ENCODE data around the gene PCDH19. TPM values are rescaled to one million over a fixed set of nuclear protein-coding genes. Genes with fewer than 3 reads are reported as not detected.

PCDH19 gene
- total and polyA plus RNA-seq, 2 donors: 0.46 to 0.76 TPM

DNA sequence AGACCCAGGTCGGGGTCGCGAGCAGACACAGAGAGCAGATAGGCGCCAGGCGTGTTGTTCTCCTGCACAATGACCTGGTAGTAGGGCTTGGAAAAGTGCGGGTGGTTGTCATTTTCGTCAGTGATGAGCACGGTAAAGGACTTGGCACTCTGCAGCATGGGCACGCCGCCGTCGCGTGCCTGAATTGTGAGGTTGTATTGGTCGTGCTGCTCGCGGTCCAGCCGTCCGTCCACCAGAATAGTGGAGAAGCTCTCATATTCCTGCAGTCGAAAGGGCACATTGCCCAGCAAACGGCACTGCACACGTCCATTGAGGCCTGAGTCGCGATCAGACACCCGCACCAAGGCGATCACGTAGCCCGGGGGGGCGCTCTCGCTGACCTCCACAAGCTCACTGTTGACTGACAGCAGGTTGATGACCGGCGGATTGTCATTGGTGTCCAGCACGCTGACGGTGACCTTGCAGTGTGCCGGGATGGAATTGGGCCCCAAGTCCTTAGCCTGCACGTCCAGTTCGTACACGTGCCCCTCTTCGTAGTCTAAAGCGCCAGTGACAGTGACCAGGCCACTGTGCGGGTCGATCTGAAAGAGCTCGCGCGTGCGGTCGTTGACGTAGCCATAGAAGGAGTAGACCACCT is 2.8 kb downstream of the PCDH19 start:
- 22% methylated on average over 47 of the region's 47 CpGs for WGBS
- Histone ChIP-seq H3K27ac (ENCODE audit: low read depth in 1 of 2, low read length in 1 of 2) (no peak overlapping the region), H3K27me3 (ENCODE audit: control insufficient read depth in 2 of 2, insufficient read depth in 1 of 2, low read length in 1 of 2) (peaks cover 29 to 62% of the 10 kb centered on the region in 2 donors), H3K4me1 (ENCODE audit: control insufficient read depth in 2 of 2, insufficient read depth in 2 of 2, low read length in 2 of 2) (no peaks in the 10 kb centered on the region), H3K4me3 (ENCODE audit: low read length in 2 of 2) (no peak overlapping the region), H3K36me3 (ENCODE audit: control insufficient read depth in 2 of 2, insufficient read depth in 2 of 2, low read length in 1 of 2) (no peaks in the 10 kb centered on the region), H3K9me3 (ENCODE audit: control insufficient read depth in 2 of 2, insufficient read depth in 1 of 2, low read length in 1 of 2) (peaks cover 0 to 20% of the 10 kb centered on the region in 2 donors)
- no peak for DNase-seq (ENCODE audit: low read depth in 6 of 9, low spot score in 9 of 9)

- no peaks in the 10 kb centered on the region for H3K36me3 ChIP-seq (ENCODE audit: control insufficient read depth in 2 of 2, insufficient read depth in 2 of 2, low read length in 1 of 2)
- peaks cover 24 to 45% of the 10 kb centered on the region in 2 donors for H3K27me3 ChIP-seq (ENCODE audit: control insufficient read depth in 2 of 2, insufficient read depth in 1 of 2, low read length in 1 of 2)
- DNase-seq (ENCODE audit: low read depth in 6 of 9, low spot score in 9 of 9): no peak
- peaks cover 0 to 20% of the 10 kb centered on the region in 2 donors for H3K9me3 ChIP-seq (ENCODE audit: control insufficient read depth in 2 of 2, insufficient read depth in 1 of 2, low read length in 1 of 2)
- H3K4me3 ChIP-seq (ENCODE audit: low read length in 2 of 2): no peak overlapping the region
- H3K4me1 ChIP-seq (ENCODE audit: control insufficient read depth in 2 of 2, insufficient read depth in 2 of 2, low read length in 2 of 2): no peaks in the 10 kb centered on the region
- H3K27ac ChIP-seq (ENCODE audit: low read depth in 1 of 2, low read length in 1 of 2): no peak overlapping the region
These were observed 4.6 kb downstream of the PCDH19 start for GRCh38 chrX:100405424-100405823.

- Histone ChIP-seq H3K4me3 (ENCODE audit: low read length in 2 of 2) (no peak overlapping the region), H3K27me3 (ENCODE audit: control insufficient read depth in 2 of 2, insufficient read depth in 1 of 2, low read length in 1 of 2) (peaks cover 24 to 39% of the 10 kb centered on the region in 2 donors), H3K27ac (ENCODE audit: low read depth in 1 of 2, low read length in 1 of 2) (no peak overlapping the region), H3K9me3 (ENCODE audit: control insufficient read depth in 2 of 2, insufficient read depth in 1 of 2, low read length in 1 of 2) (peaks cover 0 to 20% of the 10 kb centered on the region in 2 donors), H3K4me1 (ENCODE audit: control insufficient read depth in 2 of 2, insufficient read depth in 2 of 2, low read length in 2 of 2) (no peaks in the 10 kb centered on the region), H3K36me3 (ENCODE audit: control insufficient read depth in 2 of 2, insufficient read depth in 2 of 2, low read length in 1 of 2) (no peaks in the 10 kb centered on the region)
- WGBS: 45% methylated on average over 3 of the region's 3 CpGs
- DNase-seq (ENCODE audit: low read depth in 6 of 9, low spot score in 9 of 9): no peak
These were observed 5.2 kb downstream of the PCDH19 start for GRCh38 chrX:100404851-100405250.

DNA sequence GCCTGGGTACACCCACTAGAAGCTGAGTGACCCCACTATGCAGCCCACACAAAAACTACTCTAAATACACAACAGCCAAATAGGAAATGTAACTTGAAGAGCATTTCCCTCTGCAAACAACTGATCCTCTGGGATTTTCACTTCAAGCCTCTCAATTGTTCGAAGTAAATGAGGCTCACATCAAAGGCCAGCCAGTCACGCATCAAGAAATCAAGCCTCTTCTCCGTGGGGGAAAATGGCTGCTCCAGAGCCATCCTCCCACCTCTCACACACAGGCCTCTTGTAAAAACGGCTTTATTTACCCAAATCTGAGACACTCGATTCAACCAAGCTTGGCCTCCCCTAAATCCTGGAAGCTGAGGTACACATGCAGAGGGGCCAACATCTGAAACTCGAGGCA is 14.3 kb downstream of the PCDH19 start:
- DNase-seq (ENCODE audit: low read depth in 6 of 9, low spot score in 9 of 9): no peak
- Histone ChIP-seq H3K36me3 (ENCODE audit: control insufficient read depth in 2 of 2, insufficient read depth in 2 of 2, low read length in 1 of 2) (no peaks in the 10 kb centered on the region), H3K4me1 (ENCODE audit: control insufficient read depth in 2 of 2, insufficient read depth in 2 of 2, low read length in 2 of 2) (no peaks in the 10 kb centered on the region), H3K4me3 (ENCODE audit: low read length in 2 of 2) (no peak overlapping the region), H3K27me3 (ENCODE audit: control insufficient read depth in 2 of 2, insufficient read depth in 1 of 2, low read length in 1 of 2) (no peaks in the 10 kb centered on the region), H3K9me3 (ENCODE audit: control insufficient read depth in 2 of 2, insufficient read depth in 1 of 2, low read length in 1 of 2) (no peaks in the 10 kb centered on the region), H3K27ac (ENCODE audit: low read depth in 1 of 2, low read length in 1 of 2) (no peak overlapping the region)
- 47% methylated on average over 6 of the region's 6 CpGs for WGBS

GRCh38 chrX:100381619-100382018 is 28.5 kb downstream of the PCDH19 start:
- H3K27ac ChIP-seq (ENCODE audit: low read depth in 1 of 2, low read length in 1 of 2): no peak overlapping the region
- no peaks in the 10 kb centered on the region for H3K9me3 ChIP-seq (ENCODE audit: control insufficient read depth in 2 of 2, insufficient read depth in 1 of 2, low read length in 1 of 2)
- no peaks in the 10 kb centered on the region for H3K36me3 ChIP-seq (ENCODE audit: control insufficient read depth in 2 of 2, insufficient read depth in 2 of 2, low read length in 1 of 2)
- no peaks in the 10 kb centered on the region for H3K27me3 ChIP-seq (ENCODE audit: control insufficient read depth in 2 of 2, insufficient read depth in 1 of 2, low read length in 1 of 2)
- no peaks in the 10 kb centered on the region for H3K4me1 ChIP-seq (ENCODE audit: control insufficient read depth in 2 of 2, insufficient read depth in 2 of 2, low read length in 2 of 2)
- DNase-seq (ENCODE audit: low read depth in 6 of 9, low spot score in 9 of 9): no peak
- WGBS: 90% methylated on average over 3 of the region's 3 CpGs
- H3K4me3 ChIP-seq (ENCODE audit: low read length in 2 of 2): no peak overlapping the region

- 14% methylated on average over 7 of the region's 7 CpGs for WGBS
- Histone ChIP-seq H3K4me3 (ENCODE audit: low read length in 2 of 2) (no peak overlapping the region), H3K4me1 (ENCODE audit: control insufficient read depth in 2 of 2, insufficient read depth in 2 of 2, low read length in 2 of 2) (no peaks in the 10 kb centered on the region), H3K27me3 (ENCODE audit: control insufficient read depth in 2 of 2, insufficient read depth in 1 of 2, low read length in 1 of 2) (no peaks in the 10 kb centered on the region), H3K27ac (ENCODE audit: low read depth in 1 of 2, low read length in 1 of 2) (no peak overlapping the region), H3K9me3 (ENCODE audit: control insufficient read depth in 2 of 2, insufficient read depth in 1 of 2, low read length in 1 of 2) (no peaks in the 10 kb centered on the region), H3K36me3 (ENCODE audit: control insufficient read depth in 2 of 2, insufficient read depth in 2 of 2, low read length in 1 of 2) (no peaks in the 10 kb centered on the region)
- peak in 1 of 9 donors; percentile 5 for DNase-seq (ENCODE audit: low read depth in 6 of 9, low spot score in 9 of 9)
These were observed 30.6 kb downstream of the PCDH19 start for GRCh38 chrX:100379388-100379986.

GRCh38 chrX:100377826-100378225 is 32.2 kb downstream of the PCDH19 start:
- no peak overlapping the region for H3K4me3 ChIP-seq (ENCODE audit: low read length in 2 of 2)
- H3K9me3 ChIP-seq (ENCODE audit: control insufficient read depth in 2 of 2, insufficient read depth in 1 of 2, low read length in 1 of 2): no peaks in the 10 kb centered on the region
- no peak for DNase-seq (ENCODE audit: low read depth in 6 of 9, low spot score in 9 of 9)
- no peaks in the 10 kb centered on the region for H3K36me3 ChIP-seq (ENCODE audit: control insufficient read depth in 2 of 2, insufficient read depth in 2 of 2, low read length in 1 of 2)
- 91% methylated on average over 5 of the region's 5 CpGs for WGBS
- no peak overlapping the region for H3K27ac ChIP-seq (ENCODE audit: low read depth in 1 of 2, low read length in 1 of 2)
- no peaks in the 10 kb centered on the region for H3K4me1 ChIP-seq (ENCODE audit: control insufficient read depth in 2 of 2, insufficient read depth in 2 of 2, low read length in 2 of 2)
- no peaks in the 10 kb centered on the region for H3K27me3 ChIP-seq (ENCODE audit: control insufficient read depth in 2 of 2, insufficient read depth in 1 of 2, low read length in 1 of 2)

GRCh38 chrX:100376576-100376975 is 33.5 kb downstream of the PCDH19 start:
- H3K4me3 ChIP-seq (ENCODE audit: low read length in 2 of 2): no peak overlapping the region
- no peaks in the 10 kb centered on the region for H3K9me3 ChIP-seq (ENCODE audit: control insufficient read depth in 2 of 2, insufficient read depth in 1 of 2, low read length in 1 of 2)
- DNase-seq (ENCODE audit: low read depth in 6 of 9, low spot score in 9 of 9): no peak
- no peaks in the 10 kb centered on the region for H3K36me3 ChIP-seq (ENCODE audit: control insufficient read depth in 2 of 2, insufficient read depth in 2 of 2, low read length in 1 of 2)
- no peaks in the 10 kb centered on the region for H3K27me3 ChIP-seq (ENCODE audit: control insufficient read depth in 2 of 2, insufficient read depth in 1 of 2, low read length in 1 of 2)
- H3K27ac ChIP-seq (ENCODE audit: low read depth in 1 of 2, low read length in 1 of 2): no peak overlapping the region
- H3K4me1 ChIP-seq (ENCODE audit: control insufficient read depth in 2 of 2, insufficient read depth in 2 of 2, low read length in 2 of 2): no peaks in the 10 kb centered on the region

DNA sequence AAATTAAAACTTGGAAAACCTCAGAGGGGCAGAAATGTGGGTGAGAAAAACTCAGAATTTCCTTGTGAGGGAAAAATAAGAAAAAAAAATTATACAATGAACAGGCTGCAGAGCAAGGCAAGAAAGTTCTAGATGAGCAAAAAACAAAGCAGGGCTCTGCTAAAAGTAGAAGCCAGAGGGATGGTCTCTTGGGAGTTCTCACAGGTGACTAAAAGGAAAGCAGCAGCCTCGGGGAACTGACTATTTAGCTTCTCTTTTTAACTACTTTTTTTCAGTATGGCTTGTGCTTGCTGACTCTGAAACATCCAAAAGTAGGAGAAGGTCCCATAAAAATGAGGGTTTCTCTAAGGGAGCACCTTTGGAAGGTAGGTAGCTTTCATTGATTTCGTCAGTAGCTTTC is 36.4 kb downstream of the PCDH19 start:
- WGBS: 66% methylated on average over 2 of the region's 2 CpGs
- Histone ChIP-seq H3K27me3 (ENCODE audit: control insufficient read depth in 2 of 2, insufficient read depth in 1 of 2, low read length in 1 of 2) (no peaks in the 10 kb centered on the region), H3K4me3 (ENCODE audit: low read length in 2 of 2) (no peak overlapping the region), H3K36me3 (ENCODE audit: control insufficient read depth in 2 of 2, insufficient read depth in 2 of 2, low read length in 1 of 2) (no peaks in the 10 kb centered on the region), H3K9me3 (ENCODE audit: control insufficient read depth in 2 of 2, insufficient read depth in 1 of 2, low read length in 1 of 2) (no peaks in the 10 kb centered on the region), H3K27ac (ENCODE audit: low read depth in 1 of 2, low read length in 1 of 2) (no peak overlapping the region), H3K4me1 (ENCODE audit: control insufficient read depth in 2 of 2, insufficient read depth in 2 of 2, low read length in 2 of 2) (no peaks in the 10 kb centered on the region)
- DNase-seq (ENCODE audit: low read depth in 6 of 9, low spot score in 9 of 9): no peak
